H1 (cell line): ENCODE measurements around the gene CHRNG. TPM values are rescaled to one million over a fixed set of nuclear protein-coding genes. Genes with fewer than 3 reads are reported as not detected.

Experiments used
- CTCF ChIA-PET: fragments of 300-600 bp; sonication (Branson Sonifier 250); formaldehyde crosslinking; loops from one replicate; lab custom pipeline; 2021; ENCODE audit not compliant: partially characterized antibody; lab: Charles Lee
- POLR2A ChIA-PET: fragments of 300-600 bp; sonication (Branson Sonifier 250); formaldehyde crosslinking; loops from one replicate; lab custom pipeline; 2021; ENCODE audit warnings: inconsistent platforms; ENCODE audit not compliant: partially characterized antibody; lab: Charles Lee
- DNase-seq, 2 experiments: peaks; one replicate each; pipeline versions ENCODE4 v3.0.0 to v3.0.0-alpha.2; 2010 to 2022; ENCODE audit warnings: low spot score in 2 of 2, low read depth in 1 of 2, mixed read lengths in 1 of 2
- FAIRE-seq: peaks from 2 replicates; lab custom pipeline; 2011; peaks lifted over from hg19 to GRCh38; lab: Jason Lieb, UNC
- H2AFZ ChIP-seq: 2 replicates; pipeline ENCODE4 v1.8.1; 2012; ENCODE audit warnings: low read length, inconsistent platforms
- H2AK5ac ChIP-seq: 2 replicates; pipeline ENCODE4 v1.6.1; 2013; ENCODE audit warnings: low read depth, low read length
- H2BK120ac ChIP-seq: replicated peaks from 2 replicates; pipeline ENCODE3; 2013; ENCODE audit warnings: low read depth, low read length, inconsistent platforms
- H2BK12ac ChIP-seq: 2 replicates; pipeline ENCODE4 v1.6.1; 2013; ENCODE audit warnings: low read depth, low read length
- H2BK15ac ChIP-seq: 2 replicates; pipeline ENCODE4 v1.6.1; 2013; ENCODE audit warnings: low read length
- H2BK20ac ChIP-seq: 2 replicates; pipeline ENCODE4 v1.6.1; 2013; ENCODE audit warnings: low read length
- H2BK5ac ChIP-seq: 2 replicates; pipeline ENCODE4 v1.6.1; 2013; ENCODE audit warnings: low read depth, low read length
- H3K14ac ChIP-seq: 2 replicates; pipeline ENCODE4 v1.6.1; 2013; ENCODE audit warnings: inconsistent platforms; ENCODE audit not compliant: insufficient read length
- H3K18ac ChIP-seq: 2 replicates; pipeline ENCODE4 v1.6.1; 2013; ENCODE audit warnings: low read length; ENCODE audit errors: extremely low read depth
- H3K23ac ChIP-seq: 2 replicates; pipeline ENCODE4 v1.6.1; 2013; ENCODE audit warnings: inconsistent platforms; ENCODE audit not compliant: insufficient read length
- H3K23me2 ChIP-seq: 2 replicates; pipeline ENCODE4 v1.6.1; 2013; ENCODE audit warnings: low read depth, low read length
- H3K27ac ChIP-seq: 2 replicates; pipeline ENCODE4 v1.6.1; 2011; ENCODE audit warnings: low read depth, low read length, inconsistent platforms
- H3K27me3 ChIP-seq, 4 experiments: replicated peaks in 1 of 4; 1 replicate in 1 of 4; 2 replicates in 3 of 4; pipeline versions ENCODE4 v1.6.1 to v1.8.1; 2011 to 2013; ENCODE audit warnings: low read length in 3 of 4, mild to moderate bottlenecking in 3 of 4, inconsistent platforms in 2 of 4, mixed read lengths in 2 of 4, moderate library complexity in 1 of 4; ENCODE audit not compliant: control insufficient read depth in 3 of 4, insufficient read depth in 3 of 4; ENCODE audit errors: extremely low read depth in 1 of 4
- H3K36me3 ChIP-seq, 4 experiments: 2 replicates each; pipeline versions ENCODE4 v1.6.1 to v1.8.1; 2011 to 2013; ENCODE audit warnings: mild to moderate bottlenecking in 4 of 4, low read length in 3 of 4, moderate library complexity in 2 of 4, control low read depth in 1 of 4, inconsistent platforms in 1 of 4; ENCODE audit not compliant: insufficient read depth in 4 of 4, control insufficient read depth in 2 of 4
- H3K4ac ChIP-seq: replicated peaks from 2 replicates; pipeline ENCODE3; 2013; ENCODE audit warnings: low read length, low read depth, mixed read lengths, inconsistent platforms; ENCODE audit not compliant: insufficient read length
- H3K4me1 ChIP-seq, 4 experiments: replicated peaks in 1 of 4; 1 replicate in 1 of 4; 2 replicates in 3 of 4; pipeline versions ENCODE4 v1.6.1 to v1.8.1; 2011 to 2013; ENCODE audit warnings: low read length in 3 of 4, inconsistent platforms in 2 of 4, mixed read lengths in 1 of 4; ENCODE audit not compliant: insufficient read depth in 4 of 4, control insufficient read depth in 3 of 4
- H3K4me2 ChIP-seq, 2 experiments: 2 replicates each; pipeline versions ENCODE4 v1.6.1 to v1.8.1; 2011 to 2013; ENCODE audit warnings: low read depth in 2 of 2, low read length in 2 of 2, control low read depth in 1 of 2, inconsistent platforms in 1 of 2, mild to moderate bottlenecking in 1 of 2; ENCODE audit not compliant: insufficient read depth in 1 of 2
- H3K4me3 ChIP-seq, 4 experiments: fragments of 200-600, 300-600 bp in 1 of 4; sonication (generic), shearing (Covaris generic), sonication (Bioruptor Twin) in 1 of 4; 2 replicates each; pipeline versions ENCODE4 v1.5.1 to v1.8.1; 2011 to 2016; ENCODE audit warnings: low read length in 4 of 4, low read depth in 3 of 4, control low read depth in 2 of 4, inconsistent platforms in 2 of 4, mild to moderate bottlenecking in 2 of 4, mixed read lengths in 1 of 4, moderate library complexity in 1 of 4; ENCODE audit not compliant: insufficient read depth in 2 of 4; ENCODE audit errors: extremely low read depth in 1 of 4
- H3K56ac ChIP-seq: replicated peaks from 2 replicates; pipeline ENCODE3; 2013; ENCODE audit warnings: low read depth, mild to moderate bottlenecking, mixed read lengths, low read length, inconsistent platforms; ENCODE audit not compliant: insufficient read length
- H3K79me1 ChIP-seq: 2 replicates; pipeline ENCODE4 v1.6.1; 2013; ENCODE audit warnings: low read depth, low read length, control low read depth
- H3K79me2 ChIP-seq, 2 experiments: 2 replicates each; pipeline versions ENCODE4 v1.6.1 to v1.8.1; 2012 to 2013; ENCODE audit warnings: low read length in 2 of 2, mild to moderate bottlenecking in 2 of 2, inconsistent platforms in 1 of 2; ENCODE audit not compliant: insufficient read depth in 2 of 2, control insufficient read depth in 1 of 2
- H3K9ac ChIP-seq, 4 experiments: replicated peaks in 1 of 4; 1 replicate in 1 of 4; 2 replicates in 3 of 4; pipeline versions ENCODE4 v1.6.1 to v1.8.1; 2011 to 2013; ENCODE audit warnings: low read depth in 3 of 4, low read length in 3 of 4, control low read depth in 2 of 4, mild to moderate bottlenecking in 2 of 4, moderate library complexity in 2 of 4, inconsistent platforms in 1 of 4; ENCODE audit errors: extremely low read depth in 1 of 4
- H3K9me3 ChIP-seq, 2 experiments: 2 replicates each; pipeline versions ENCODE4 v1.6.1 to v1.8.1; 2012 to 2013; ENCODE audit warnings: mild to moderate bottlenecking in 2 of 2, moderate library complexity in 2 of 2, control low read depth in 1 of 2, inconsistent platforms in 1 of 2, low read depth in 1 of 2, low read length in 1 of 2, mixed read lengths in 1 of 2; ENCODE audit not compliant: insufficient read depth in 2 of 2
- H4K20me1 ChIP-seq, 2 experiments: replicated peaks in 1 of 2; 2 replicates each; pipeline versions ENCODE3 to v1.8.1; 2011 to 2013; ENCODE audit warnings: inconsistent platforms in 2 of 2, low read length in 2 of 2, mild to moderate bottlenecking in 1 of 2; ENCODE audit not compliant: insufficient read depth in 2 of 2, control insufficient read depth in 1 of 2
- H4K5ac ChIP-seq: 2 replicates; pipeline ENCODE4 v1.6.1; 2013; ENCODE audit warnings: low read length, low read depth, mixed read lengths, inconsistent platforms; ENCODE audit not compliant: insufficient read length
- H4K8ac ChIP-seq: 2 replicates; pipeline ENCODE4 v1.8.0; 2013; ENCODE audit warnings: mild to moderate bottlenecking, moderate library complexity, low read length, inconsistent platforms; ENCODE audit not compliant: insufficient read depth; ENCODE audit errors: extremely low read depth
- H4K91ac ChIP-seq: replicated peaks from 2 replicates; pipeline ENCODE3; 2013; ENCODE audit warnings: low read length, mixed read lengths, inconsistent platforms; ENCODE audit not compliant: insufficient read length
- CBX8 ChIP-seq: fragments of 300-800, 300-1000 bp; sonication (generic); IDR thresholded peaks from 2 replicates; pipeline ENCODE4 v1.7.1; 2016; ENCODE audit warnings: low read depth, low read length, borderline replicate concordance
- CHD1 ChIP-seq: IDR thresholded peaks from 2 replicates; pipeline ENCODE4 v1.6.1; 2012; ENCODE audit warnings: low read depth, low read length, improper control_type of control experiment
- CREB1 ChIP-seq: IDR thresholded peaks from 2 replicates; pipeline ENCODE4 v1.6.1; 2012; ENCODE audit warnings: inconsistent platforms
- EZH2 ChIP-seq: fragments of 200-600 bp; sonication (generic); IDR thresholded peaks from 2 replicates; pipeline ENCODE4 v1.7.1; 2012; ENCODE audit warnings: low read depth, mild to moderate bottlenecking, moderate library complexity, low read length, inconsistent platforms; ENCODE audit not compliant: severe bottlenecking
- FOSL1 ChIP-seq: IDR thresholded peaks from 2 replicates; pipeline ENCODE4 v1.6.1; 2011; ENCODE audit warnings: mild to moderate bottlenecking, low read depth, low read length, moderate library complexity; ENCODE audit not compliant: insufficient read depth
- GTF2F1 ChIP-seq: IDR thresholded peaks from 2 replicates; pipeline ENCODE4 v1.6.1; 2012; ENCODE audit warnings: low read depth, low read length, improper control_type of control experiment, borderline replicate concordance
- HDAC2 ChIP-seq, 2 experiments: fragments of 300-600 bp in 1 of 2; sonication (generic) in 1 of 2; IDR thresholded peaks; 2 replicates each; pipeline ENCODE4 v1.6.1; 2011 to 2012; ENCODE audit warnings: low read depth in 2 of 2, low read length in 2 of 2, mild to moderate bottlenecking in 2 of 2, moderate library complexity in 2 of 2, borderline replicate concordance in 1 of 2, inconsistent platforms in 1 of 2
- JUND ChIP-seq: IDR thresholded peaks from 2 replicates; pipeline ENCODE4 v1.6.1; 2011; ENCODE audit warnings: mild to moderate bottlenecking, improper control_type of control experiment, low read length
- NRF1 ChIP-seq: IDR thresholded peaks from 2 replicates; pipeline ENCODE4 v1.6.1; 2011; ENCODE audit warnings: mild to moderate bottlenecking, low read depth, low read length, improper control_type of control experiment
- POLR2A ChIP-seq, 2 experiments: IDR thresholded peaks; 1 replicate in 1 of 2; 2 replicates in 1 of 2; pipeline ENCODE4 v1.6.1; 2011; ENCODE audit warnings: low read depth in 2 of 2, low read length in 2 of 2, mild to moderate bottlenecking in 2 of 2; ENCODE audit errors: control extremely low read depth in 1 of 2
- POLR2AphosphoS5 ChIP-seq: IDR thresholded peaks from 2 replicates; pipeline ENCODE4 v1.6.1; 2011; ENCODE audit warnings: low read depth, low read length
- RBBP5 ChIP-seq: IDR thresholded peaks from 2 replicates; pipeline ENCODE4 v1.7.1; 2012; ENCODE audit warnings: low read depth, mild to moderate bottlenecking, inconsistent platforms, low read length, moderate library complexity, borderline replicate concordance
- SIRT6 ChIP-seq: IDR thresholded peaks from one replicate; pipeline ENCODE4 v1.7.1; 2012; ENCODE audit warnings: low read length, inconsistent platforms
- SRF ChIP-seq: IDR thresholded peaks from 2 replicates; pipeline ENCODE4 v1.6.1; 2011; ENCODE audit warnings: mild to moderate bottlenecking, low read depth, low read length, moderate library complexity
- WGBS, 2 experiments: shearing (Covaris generic) in 1 of 2; methylation state at CpG; one replicate each; pipeline versions ENCODE4 v1.1.6 to v1.1.7; 2013 to 2015; ENCODE audit warnings: low lambda C conversion rate in 2 of 2, mixed read lengths in 2 of 2, inconsistent platforms in 1 of 2, low coverage in 1 of 2, missing lambda C conversion rate in 1 of 2; ENCODE audit not compliant: insufficient replicate concordance in 2 of 2, insufficient coverage in 1 of 2, insufficient read length in 1 of 2; ENCODE audit errors: extremely low coverage in 1 of 2, missing lambda C conversion rate in 1 of 2; 5-methylcytosine and 5-hydroxymethylcytosine counted together
- polyA plus RNA-seq, 7 experiments: library from polyadenylated mRNA; depleted of rRNA in 3 of 7; stranded (reverse) in 5 of 7; unstranded in 2 of 7; fragments of >200 nt in 5 of 7; fragments of 200-250 nt in 2 of 7; gene quantifications; 1 replicate in 5 of 7; 2 replicates in 1 of 7; 4 replicates in 1 of 7; pipeline versions ENCODE4 v1.2.1 to v1.2.3, GENCODE V29; 2011 to 2013; ENCODE audit warnings: missing spikeins in 2 of 7, mixed read lengths in 2 of 7
- total RNA-seq: library from RNA; stranded (reverse); fragmentation: NEBNext Ultra II Directional; extraction: Animal tissue kit (Norgen Biotek cat#: 25700); gene quantifications from 2 replicates; pipeline ENCODE4 v1.2.1, GENCODE V29; 2021

Gene CHRNG
- total and polyA plus RNA-seq, 2 of the 8 experiments (the other 6 are each of a cell fraction or from before 2014, with no cell fraction given) = 0.05 TPM; not detected in 1

DNA sequence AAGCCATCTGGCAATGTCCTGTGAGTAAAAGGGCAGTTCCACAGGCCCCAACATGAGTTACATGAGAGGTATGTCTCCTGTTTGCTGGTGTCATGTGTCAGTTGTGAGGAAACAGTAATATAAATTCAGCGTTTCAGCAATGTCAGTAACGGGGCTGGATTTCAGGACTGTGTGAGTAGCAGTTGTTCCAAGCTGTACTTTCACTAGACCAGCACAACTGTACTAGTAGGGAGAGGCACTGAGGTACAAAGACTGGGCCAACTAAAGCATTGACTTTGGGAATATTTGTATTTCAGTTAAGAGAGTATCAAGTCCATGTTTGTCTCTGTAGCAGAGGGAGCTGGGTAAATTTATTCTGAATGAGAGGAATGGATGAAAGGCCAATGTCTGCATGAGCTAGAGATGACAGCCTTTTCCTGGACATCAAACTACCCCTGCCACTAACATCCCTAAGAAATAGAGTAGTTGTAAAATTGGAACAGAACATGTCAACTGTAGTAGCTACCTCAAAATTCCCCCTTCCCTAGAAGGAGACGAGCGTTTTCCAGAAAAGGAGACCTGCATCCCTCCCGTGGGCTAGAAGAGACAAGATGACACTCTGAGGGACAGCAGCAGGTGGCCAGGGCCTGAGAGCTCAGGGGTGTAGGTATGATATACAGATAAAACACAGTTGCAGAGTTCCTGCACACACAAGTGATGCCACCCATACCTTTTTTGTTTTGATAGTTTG is 35.3 kb downstream of the CHRNG start:
- no peaks in the 10 kb centered on the region; the same call in 1 of the 2 replicates for H3K79me1 ChIP-seq
- CTCF ChIA-PET = interaction anchor here (0.6 to 1.7 kb wide), 3 partner anchors 11 to 96 kb away, joined by 3 to 6 read pairs (median 3); no protein-coding TSS in a partner anchor
- no peak overlapping the region for H4K5ac ChIP-seq
- H4K91ac ChIP-seq = no peak overlapping the region
- no peak overlapping the region for H2AK5ac ChIP-seq
- no peak overlapping the region for H3K4ac ChIP-seq
- no peak overlapping the region for H3K18ac ChIP-seq
- H2BK120ac ChIP-seq = no peak overlapping the region
- no peak overlapping the region for H3K4me2 ChIP-seq
- POLR2A ChIA-PET = interaction anchor here (0.9 kb wide), 1 partner anchor 11 kb away, joined by 3 read pairs; no protein-coding TSS in a partner anchor
- no peak overlapping the region for H2BK15ac ChIP-seq
- H4K20me1 ChIP-seq = peaks cover 0 to 1% of the 10 kb centered on the region in 2 experiments
- H3K27me3 ChIP-seq = no peaks in the 10 kb centered on the region
- no peaks in the 10 kb centered on the region for H3K9me3 ChIP-seq
- no peak overlapping the region for H3K14ac ChIP-seq
- DNase-seq = no peak
- no peak overlapping the region for H3K4me3 ChIP-seq
- no peak overlapping the region for H2BK20ac ChIP-seq
- H3K23ac ChIP-seq = no peak overlapping the region
- H3K27ac ChIP-seq = no peak overlapping the region
- no peaks in the 10 kb centered on the region for H3K4me1 ChIP-seq
- no peaks in the 10 kb centered on the region for H3K79me2 ChIP-seq
- H2BK5ac ChIP-seq = no peak overlapping the region
- no peak overlapping the region for H4K8ac ChIP-seq
- no peak for TF ChIP-seq SIRT6
- no peak for TF ChIP-seq HDAC2 (IDR thresholded peaks at IDR 0.05; ENCODE audit: borderline replicate concordance in 1 of 2, low read depth in 2 of 2, low read length in 2 of 2)
- no peak for TF ChIP-seq JUND
- TF ChIP-seq RBBP5 = no peak
- TF ChIP-seq POLR2A (IDR thresholded peaks at IDR 0.05; ENCODE audit: control extremely low read depth in 1 of 2, low read depth in 2 of 2, low read length in 2 of 2) = no peak
- no peak for TF ChIP-seq EZH2
- TF ChIP-seq CBX8 = no peak
- no peak for TF ChIP-seq FOSL1
- TF ChIP-seq GTF2F1 = no peak
- TF ChIP-seq CHD1 = no peak
- TF ChIP-seq NRF1 = no peak
- no peak for TF ChIP-seq POLR2AphosphoS5
- TF ChIP-seq SRF = no peak
- TF ChIP-seq CREB1 = no peak
- H3K36me3 ChIP-seq = peaks cover 2 to 27% (median 18%) of the 10 kb centered on the region in 4 experiments; a peak in 7 of 8 replicates
- 89% methylated on average over 5 of the region's 5 CpGs; no CpG with 5 or more reads in 1 of the 2 experiments for WGBS, 2 experiments
- H3K56ac ChIP-seq = no peak overlapping the region
- no peak overlapping the region for H2AFZ ChIP-seq
- no peak overlapping the region for H3K9ac ChIP-seq
- no peaks in the 10 kb centered on the region for H3K23me2 ChIP-seq
- H2BK12ac ChIP-seq = no peak overlapping the region
- no peak for FAIRE-seq
